SK-N-MC (cell line): ENCODE measurements around the gene MTO1.
"Not testable (repeated sequence)": the region's sequence is repeated elsewhere in the genome, so short reads cannot be mapped to it uniquely, and the experiment has no call there.

Experiments used
- DNase-seq: peaks from one replicate; pipeline ENCODE4 v3.0.0-alpha.2; 2011; ENCODE audit warnings: low read depth, low spot score
- H3K27ac ChIP-seq: fragments of 200-600 bp; sonication (generic); 2 replicates; pipeline ENCODE4 v1.5.1; 2016; ENCODE audit warnings: mixed run types
- H3K36me3 ChIP-seq: fragments of 200-600 bp; sonication (generic); 2 replicates; pipeline ENCODE4 v1.6.1; 2017; ENCODE audit warnings: antibody characterized with exemption, low read length, mixed read lengths; ENCODE audit not compliant: insufficient read depth
- H3K4me3 ChIP-seq: fragments of 200-600 bp; sonication (generic); 2 replicates; pipeline ENCODE4 v1.5.1; 2016
- H3K9ac ChIP-seq: fragments of 200-600 bp; sonication (generic); 2 replicates; pipeline ENCODE4 v1.8.0; 2017; ENCODE audit warnings: mixed run types, mixed read lengths; ENCODE audit not compliant: insufficient read length
- H3K9me3 ChIP-seq: fragments of 200-600 bp; sonication (generic); 2 replicates; pipeline ENCODE4 v1.6.1; 2017; ENCODE audit warnings: low read depth, mild to moderate bottlenecking, antibody characterized with exemption, low read length, moderate library complexity, mixed read lengths
- EZH2 ChIP-seq: fragments of 200-600 bp; sonication (generic); IDR thresholded peaks from one replicate; pipeline ENCODE4 v1.6.1; 2017; ENCODE audit warnings: antibody characterized with exemption
- FOXP2 ChIP-seq: optimal IDR thresholded peaks from 2 replicates; pipeline ENCODE3; 2011; ENCODE audit warnings: mild to moderate bottlenecking, moderate library complexity; ENCODE audit not compliant: insufficient read depth; ENCODE audit errors: extremely low read length, control extremely low read depth
- POLR2AphosphoS5 ChIP-seq: IDR thresholded peaks from 2 replicates; pipeline ENCODE4 v1.6.1; 2012; ENCODE audit warnings: mild to moderate bottlenecking, low read depth, low read length, borderline replicate concordance

MTO1 gene

GRCh38 chr6:73532293-73532692 lies 70.8 kb downstream of the MTO1 start:
- DNase-seq, result no peak
- Histone ChIP-seq H3K9me3 (no peaks in the 10 kb centered on the region), H3K27ac (no peak overlapping the region), H3K9ac (no peak overlapping the region), H3K36me3 (no peaks in the 10 kb centered on the region), H3K4me3 (no peak overlapping the region)
- no peak for TF ChIP-seq FOXP2
- no peak for TF ChIP-seq POLR2AphosphoS5
- no peak for TF ChIP-seq EZH2

GRCh38 chr6:73534628-73535027 lies 73.1 kb downstream of the MTO1 start:
- Histone ChIP-seq H3K9me3 (no peaks in the 10 kb centered on the region), H3K36me3 (no peaks in the 10 kb centered on the region), H3K4me3 (no peak overlapping the region), H3K27ac (no peak overlapping the region; the same call in 1 of the 2 replicates), H3K9ac (no peak overlapping the region)
- TF ChIP-seq FOXP2, result no peak
- no peak for TF ChIP-seq POLR2AphosphoS5
- TF ChIP-seq EZH2, result no peak
- DNase-seq, result no peak

- Histone ChIP-seq H3K9ac (no peak overlapping the region), H3K27ac (no peak overlapping the region), H3K36me3 (no peaks in the 10 kb centered on the region), H3K4me3 (no peak overlapping the region), H3K9me3 (no peaks in the 10 kb centered on the region)
- TF ChIP-seq EZH2 (no peak), POLR2AphosphoS5 (no peak), FOXP2 (no peak)
- no peak for DNase-seq
These were observed 76.1 kb downstream of the MTO1 start for GRCh38 chr6:73537677-73538076.

- Histone ChIP-seq H3K9ac (no peak overlapping the region), H3K27ac (no peak overlapping the region), H3K36me3 (no peaks in the 10 kb centered on the region), H3K4me3 (no peak overlapping the region), H3K9me3 (no peaks in the 10 kb centered on the region)
- DNase-seq, result no peak
- TF ChIP-seq POLR2AphosphoS5, result no peak
- TF ChIP-seq EZH2, result no peak
- no peak for TF ChIP-seq FOXP2
These were observed 76.7 kb downstream of the MTO1 start for GRCh38 chr6:73538116-73538779.

GRCh38 chr6:73542481-73542880 lies 80.9 kb downstream of the MTO1 start:
- DNase-seq, H3K36me3 ChIP-seq, H3K27ac ChIP-seq: not testable (repeated sequence)

GRCh38 chr6:73542891-73543290 lies 81.4 kb downstream of the MTO1 start:
- no peak overlapping the region for H3K4me3 ChIP-seq
- H3K9me3 ChIP-seq, result no peaks in the 10 kb centered on the region
- H3K9ac ChIP-seq, result no peak overlapping the region
- no peaks in the 10 kb centered on the region for H3K36me3 ChIP-seq
- no peak for TF ChIP-seq FOXP2
- no peak for TF ChIP-seq POLR2AphosphoS5
- no peak for TF ChIP-seq EZH2
- H3K27ac ChIP-seq, result no peak overlapping the region
- DNase-seq, result no peak

More at GRCh38 chr6:73542481-73542880, 80.9 kb downstream of the MTO1 start:
- not testable (repeated sequence) for H3K4me3 ChIP-seq, H3K9me3 ChIP-seq, H3K9ac ChIP-seq

GRCh38 chr6:73547036-73547435 lies 85.5 kb downstream of the MTO1 start:
- Histone ChIP-seq H3K9me3 (no peaks in the 10 kb centered on the region), H3K4me3 (no peak overlapping the region), H3K9ac (no peak overlapping the region), H3K36me3 (no peaks in the 10 kb centered on the region), H3K27ac (no peak overlapping the region)
- TF ChIP-seq POLR2AphosphoS5 (no peak), EZH2 (no peak), FOXP2 (no peak)
- DNase-seq, result no peak

GRCh38 chr6:73548458-73549446 lies 87.2 kb downstream of the MTO1 start:
- H3K9ac ChIP-seq, result no peak overlapping the region
- no peaks in the 10 kb centered on the region for H3K9me3 ChIP-seq
- H3K27ac ChIP-seq, result no peak overlapping the region
- no peak overlapping the region for H3K4me3 ChIP-seq
- H3K36me3 ChIP-seq, result no peaks in the 10 kb centered on the region
- no peak for DNase-seq
- TF ChIP-seq POLR2AphosphoS5, result no peak
- no peak for TF ChIP-seq FOXP2
- TF ChIP-seq EZH2, result no peak

GRCh38 chr6:73551115-73551514 lies 89.6 kb downstream of the MTO1 start:
- DNase-seq, H3K36me3 ChIP-seq, H3K9ac ChIP-seq, H3K9me3 ChIP-seq, H3K27ac ChIP-seq, H3K4me3 ChIP-seq: not testable (repeated sequence)

GRCh38 chr6:73555380-73555949 lies 93.9 kb downstream of the MTO1 start:
- not testable (repeated sequence) for H3K4me3 ChIP-seq, H3K36me3 ChIP-seq, H3K9me3 ChIP-seq, H3K9ac ChIP-seq, DNase-seq, H3K27ac ChIP-seq
